Measurements from ENCODE around the gene ZNF132. TPM values are rescaled to one million over a fixed set of nuclear protein-coding genes. Genes with fewer than 3 reads are reported as not detected.

Gene ZNF132
- total and polyA plus RNA-seq, 9 of the 15 experiments (the other 6 are each of a cell fraction or from before 2014, with no cell fraction given), result 0.03 to 0.42 (median 0.10) TPM; not detected in 5

- TF ChIP-seq MYC (IDR thresholded peaks at IDR 0.05; ENCODE audit: low read depth, low read length) (peak; percentile 33; the same call in 1 of the 2 replicates), MYC (CRISPR knock-in tag; IDR thresholded peaks at IDR 0.05; ENCODE audit: borderline replicate concordance, low read depth) (peak; percentile 88), NR2C1 (IDR thresholded peaks at IDR 0.05) (peak; percentile 76), NR2C1 (tag; IDR thresholded peaks at IDR 0.05) (peak; percentile 82), SP2 (IDR thresholded peaks at IDR 0.05; ENCODE audit: extremely low read depth, low read depth, low read length, poor library complexity, severe bottlenecking) (peak; percentile 61), ZSCAN29 (IDR thresholded peaks at IDR 0.05) (0 out of 2 replicates have a peak, but pooled peaks have one; percentile 27), KLF1 (tag; IDR thresholded peaks at IDR 0.05) (peak; percentile 66), HCFC1 (IDR thresholded peaks at IDR 0.05; ENCODE audit: low read depth, low read length) (peak; percentile 95), FIP1L1 (IDR thresholded peaks at IDR 0.05; ENCODE audit: low read depth, low read length, poor library complexity, severe bottlenecking) (peak; percentile 40), DPF2 (IDR thresholded peaks at IDR 0.05) (no peak), GABPB1 (CRISPR knock-in tag; IDR thresholded peaks at IDR 0.05) (peak; percentile 92), TAF1 (IDR thresholded peaks at IDR 0.05; ENCODE audit: control insufficient read depth, extremely low read depth, insufficient read depth, low read length, severe bottlenecking) (peak; percentile 89), ZBED1 (IDR thresholded peaks at IDR 0.05) (peak; percentile 19; the same call in 1 of the 2 replicates), EP300 (IDR thresholded peaks at IDR 0.05; ENCODE audit: low read length) (peak; percentile 26; the same call in 1 of the 2 replicates), MEIS2 (IDR thresholded peaks at IDR 0.05; ENCODE audit: partially characterized antibody) (peak; percentile 33), SMARCE1 (IDR thresholded peaks at IDR 0.05) (no peak), PURB (CRISPR knock-in tag; IDR thresholded peaks at IDR 0.05; ENCODE audit: low read depth) (no peak), RBFOX2 (IDR thresholded peaks at IDR 0.05; ENCODE audit: low read depth, low read length) (peak; percentile 97), NELFE (IDR thresholded peaks at IDR 0.05; ENCODE audit: insufficient read depth, insufficient read length) (no peak), PPARD (CRISPR knock-in tag; IDR thresholded peaks at IDR 0.05) (no peak), CBX1 (IDR thresholded peaks at IDR 0.05; ENCODE audit: low read depth) (0 out of 2 replicates have a peak, but pooled peaks have one; percentile 15)
- TF ChIP-seq, protein P1, sequence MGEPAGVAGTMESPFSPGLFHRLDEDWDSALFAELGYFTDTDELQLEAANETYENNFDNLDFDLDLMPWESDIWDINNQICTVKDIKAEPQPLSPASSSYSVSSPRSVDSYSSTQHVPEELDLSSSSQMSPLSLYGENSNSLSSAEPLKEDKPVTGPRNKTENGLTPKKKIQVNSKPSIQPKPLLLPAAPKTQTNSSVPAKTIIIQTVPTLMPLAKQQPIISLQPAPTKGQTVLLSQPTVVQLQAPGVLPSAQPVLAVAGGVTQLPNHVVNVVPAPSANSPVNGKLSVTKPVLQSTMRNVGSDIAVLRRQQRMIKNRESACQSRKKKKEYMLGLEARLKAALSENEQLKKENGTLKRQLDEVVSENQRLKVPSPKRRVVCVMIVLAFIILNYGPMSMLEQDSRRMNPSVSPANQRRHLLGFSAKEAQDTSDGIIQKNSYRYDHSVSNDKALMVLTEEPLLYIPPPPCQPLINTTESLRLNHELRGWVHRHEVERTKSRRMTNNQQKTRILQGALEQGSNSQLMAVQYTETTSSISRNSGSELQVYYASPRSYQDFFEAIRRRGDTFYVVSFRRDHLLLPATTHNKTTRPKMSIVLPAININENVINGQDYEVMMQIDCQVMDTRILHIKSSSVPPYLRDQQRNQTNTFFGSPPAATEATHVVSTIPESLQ (CRISPR knock-in tag; IDR thresholded peaks at IDR 0.05), result peak; percentile 80; the same call in 1 of the 2 replicates
- TF ChIP-seq, protein P2, sequence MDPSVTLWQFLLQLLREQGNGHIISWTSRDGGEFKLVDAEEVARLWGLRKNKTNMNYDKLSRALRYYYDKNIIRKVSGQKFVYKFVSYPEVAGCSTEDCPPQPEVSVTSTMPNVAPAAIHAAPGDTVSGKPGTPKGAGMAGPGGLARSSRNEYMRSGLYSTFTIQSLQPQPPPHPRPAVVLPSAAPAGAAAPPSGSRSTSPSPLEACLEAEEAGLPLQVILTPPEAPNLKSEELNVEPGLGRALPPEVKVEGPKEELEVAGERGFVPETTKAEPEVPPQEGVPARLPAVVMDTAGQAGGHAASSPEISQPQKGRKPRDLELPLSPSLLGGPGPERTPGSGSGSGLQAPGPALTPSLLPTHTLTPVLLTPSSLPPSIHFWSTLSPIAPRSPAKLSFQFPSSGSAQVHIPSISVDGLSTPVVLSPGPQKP (CRISPR knock-in tag; IDR thresholded peaks at IDR 0.05), result no peak
- TF ChIP-seq, protein P3, sequence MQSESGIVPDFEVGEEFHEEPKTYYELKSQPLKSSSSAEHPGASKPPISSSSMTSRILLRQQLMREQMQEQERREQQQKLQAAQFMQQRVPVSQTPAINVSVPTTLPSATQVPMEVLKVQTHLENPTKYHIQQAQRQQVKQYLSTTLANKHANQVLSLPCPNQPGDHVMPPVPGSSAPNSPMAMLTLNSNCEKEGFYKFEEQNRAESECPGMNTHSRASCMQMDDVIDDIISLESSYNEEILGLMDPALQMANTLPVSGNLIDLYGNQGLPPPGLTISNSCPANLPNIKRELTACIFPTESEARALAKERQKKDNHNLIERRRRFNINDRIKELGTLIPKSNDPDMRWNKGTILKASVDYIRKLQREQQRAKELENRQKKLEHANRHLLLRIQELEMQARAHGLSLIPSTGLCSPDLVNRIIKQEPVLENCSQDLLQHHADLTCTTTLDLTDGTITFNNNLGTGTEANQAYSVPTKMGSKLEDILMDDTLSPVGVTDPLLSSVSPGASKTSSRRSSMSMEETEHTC (IDR thresholded peaks at IDR 0.05), result 0 out of 2 replicates have a peak, but pooled peaks have one; percentile 10
These were observed 31.6 kb downstream of the ZNF132 start, which contains the start of gene ZNF584 (continued) for GRCh38 chr19:58408152-58409009.

All from K562 (cell line).